OCI-LY7 (cell line): Measurements from ENCODE around the gene DYNLT4.

Experiments used
- CTCF ChIP-seq: fragments of 200-600 bp; sonication (generic); conservative IDR thresholded peaks from 2 replicates; pipeline ENCODE4 v1.5.1; 2014; ENCODE audit warnings: mild to moderate bottlenecking, antibody characterized with exemption, low read length, moderate library complexity, mixed read lengths
- EZH2phosphoT487 ChIP-seq: fragments of 200-600 bp; sonication (generic); IDR thresholded peaks from 2 replicates; pipeline ENCODE4 v1.6.1; 2018; ENCODE audit warnings: low read depth, borderline replicate concordance, mild to moderate bottlenecking, mixed run types, antibody characterized with exemption, low read length, moderate library complexity, mixed read lengths

- TF ChIP-seq CTCF (no peak), EZH2phosphoT487 (no peak)
These were observed 42.5 kb upstream of the DYNLT4 start for GRCh38 chr1:44849575-44850132.
